CD8-positive, alpha-beta memory T cell (primary cell): Measurements from ENCODE around the gene AGO1. TPM values are rescaled to one million over a fixed set of nuclear protein-coding genes. Genes with fewer than 3 reads are reported as not detected.
A peak's percentile ranks its signal among the peaks of the same experiment; 100 is the strongest.

Source experiments
- CTCF ChIA-PET: fragments of 350-600 bp; sonication (Branson Sonifier 250); formaldehyde crosslinking; loops from one replicate; lab custom pipeline; 2021; ENCODE audit warnings: antibody characterized with exemption; lab: Charles Lee
- POLR2A ChIA-PET: fragments of 350-600 bp; sonication (Branson Sonifier 250); formaldehyde crosslinking; loops from one replicate; lab custom pipeline; 2021; ENCODE audit warnings: antibody characterized with exemption; lab: Charles Lee
- DNase-seq, 5 donors: peaks; one replicate each; pipeline versions ENCODE4 v3.0.0 to v3.0.0-alpha.2; 2020 to 2022; ENCODE audit warnings: mixed read lengths in 1 of 5
- H3K27ac ChIP-seq: one replicate; pipeline ENCODE4 v1.7.0; 2013; ENCODE audit warnings: low read depth, mild to moderate bottlenecking, low read length, moderate library complexity
- H3K27me3 ChIP-seq: 2 replicates; pipeline ENCODE4 v1.7.0; 2013; ENCODE audit warnings: low read length, mild to moderate bottlenecking; ENCODE audit not compliant: insufficient read depth, poor library complexity, severe bottlenecking
- H3K36me3 ChIP-seq: 2 replicates; pipeline ENCODE4 v1.7.0; 2013; ENCODE audit warnings: mild to moderate bottlenecking, low read length, moderate library complexity; ENCODE audit not compliant: insufficient read depth
- H3K4me1 ChIP-seq: 2 replicates; pipeline ENCODE4 v1.7.0; 2013; ENCODE audit warnings: mild to moderate bottlenecking, low read length, moderate library complexity; ENCODE audit not compliant: insufficient read depth
- H3K4me3 ChIP-seq: 2 replicates; pipeline ENCODE4 v1.7.0; 2013; ENCODE audit warnings: mild to moderate bottlenecking, low read length
- H3K9me3 ChIP-seq: 2 replicates; pipeline ENCODE4 v1.7.0; 2013; ENCODE audit warnings: mild to moderate bottlenecking, low read length
- H3K27ac Mint-ChIP-seq, 8 donors: one replicate each; pipeline ENCODE4 v1.8.0; 2020 to 2021; ENCODE audit warnings: mixed read lengths in 8 of 8, mild to moderate bottlenecking in 6 of 8, inconsistent platforms in 3 of 8, moderate library complexity in 3 of 8
- H3K27me3 Mint-ChIP-seq, 2 donors: one replicate each; pipeline ENCODE4 v1.8.0; 2020 to 2021; ENCODE audit warnings: mixed read lengths in 2 of 2, mild to moderate bottlenecking in 1 of 2, moderate library complexity in 1 of 2
- H3K36me3 Mint-ChIP-seq, 3 donors: one replicate each; pipeline ENCODE4 v1.8.0; 2020 to 2021; ENCODE audit warnings: mixed read lengths in 3 of 3, inconsistent platforms in 1 of 3, mild to moderate bottlenecking in 1 of 3
- H3K4me1 Mint-ChIP-seq, 3 donors: one replicate each; pipeline ENCODE4 v1.8.0; 2020 to 2021; ENCODE audit warnings: mixed read lengths in 3 of 3, inconsistent platforms in 1 of 3, mild to moderate bottlenecking in 1 of 3
- H3K4me3 Mint-ChIP-seq, 7 donors: one replicate each; pipeline ENCODE4 v1.8.0; 2020 to 2021; ENCODE audit warnings: mixed read lengths in 7 of 7, mild to moderate bottlenecking in 6 of 7, moderate library complexity in 4 of 7, inconsistent platforms in 2 of 7
- H3K9me3 Mint-ChIP-seq, 5 donors: one replicate each; pipeline ENCODE4 v1.8.0; 2020 to 2022; ENCODE audit warnings: mixed read lengths in 5 of 5, mild to moderate bottlenecking in 3 of 5, moderate library complexity in 2 of 5, inconsistent platforms in 1 of 5
- polyA plus RNA-seq: library from polyadenylated mRNA; unstranded; fragments of 300-500 nt; fragmentation: Illumina TruSeq; gene quantifications from one replicate; pipeline ENCODE4 v1.2.3, GENCODE V29; 2021
- total RNA-seq, 2 experiments: library from RNA; stranded (reverse); gene quantifications; one replicate each; pipeline ENCODE4 v1.2.3, GENCODE V29; 2021

The AGO1 gene
- total and polyA plus RNA-seq, 3 experiments from 2014 or later, result 9.4 to 41.6 (median 41.0) TPM

GRCh38 chr1:35899941-35900340, 16.9 kb downstream of the AGO1 start:
- POLR2A ChIA-PET, result no interaction called here

GRCh38 chr1:35901235-35901634, 18.2 kb downstream of the AGO1 start:
- Histone ChIP-seq H3K27me3 (no peaks in the 10 kb centered on the region), H3K4me1 (no peaks in the 10 kb centered on the region), H3K9me3 (no peaks in the 10 kb centered on the region), H3K27ac (no peak overlapping the region), H3K4me3 (no peak overlapping the region), H3K36me3 (peaks cover 10% of the 10 kb centered on the region)
- no peak overlapping the region for H3K4me3 Mint-ChIP-seq
- H3K4me1 Mint-ChIP-seq, result no peaks in the 10 kb centered on the region
- H3K27me3 Mint-ChIP-seq, result peaks cover 0 to 1% of the 10 kb centered on the region in 2 donors
- peak overlapping the region in 1 of 8 donors; percentile 47 for H3K27ac Mint-ChIP-seq
- H3K36me3 Mint-ChIP-seq, result peaks cover 0 to 80% (median 27%) of the 10 kb centered on the region in 3 donors
- no peak for DNase-seq
- CTCF ChIA-PET, result no interaction called here
- POLR2A ChIA-PET, result no interaction called here
- no peaks in the 10 kb centered on the region for H3K9me3 Mint-ChIP-seq

More at GRCh38 chr1:35899941-35900340, 16.9 kb downstream of the AGO1 start:
- Mint-ChIP-seq H3K27ac (no peak overlapping the region), H3K36me3 (peaks cover 0 to 82% (median 30%) of the 10 kb centered on the region in 3 donors), H3K4me1 (no peaks in the 10 kb centered on the region), H3K9me3 (no peaks in the 10 kb centered on the region), H3K27me3 (peaks cover 0 to 1% of the 10 kb centered on the region in 2 donors), H3K4me3 (no peak overlapping the region)
- Histone ChIP-seq H3K27ac (no peak overlapping the region), H3K4me3 (no peak overlapping the region), H3K9me3 (no peaks in the 10 kb centered on the region), H3K36me3 (peaks cover 12% of the 10 kb centered on the region), H3K27me3 (no peaks in the 10 kb centered on the region), H3K4me1 (no peaks in the 10 kb centered on the region)
- no peak for DNase-seq
- CTCF ChIA-PET, result interaction anchor here (1.0 kb wide), 1 partner anchor 17 kb away, joined by 3 read pairs; the partner anchor contains the start of gene AGO1

GRCh38 chr1:35902671-35903070, 19.7 kb downstream of the AGO1 start:
- Mint-ChIP-seq H3K27me3 (no peaks in the 10 kb centered on the region), H3K9me3 (no peaks in the 10 kb centered on the region), H3K4me3 (no peak overlapping the region), H3K4me1 (no peaks in the 10 kb centered on the region), H3K36me3 (peaks cover 0 to 81% (median 25%) of the 10 kb centered on the region in 3 donors), H3K27ac (no peak overlapping the region)
- ChIA-PET CTCF (interaction anchor here (0.7 kb wide), 1 partner anchor 22 kb away, joined by 3 read pairs; no protein-coding TSS in a partner anchor), POLR2A (interaction anchor here (0.6 kb wide), 1 partner anchor 15 kb away, joined by 6 read pairs; no protein-coding TSS in a partner anchor)
- Histone ChIP-seq H3K36me3 (peaks cover 20% of the 10 kb centered on the region), H3K27me3 (no peaks in the 10 kb centered on the region), H3K9me3 (no peaks in the 10 kb centered on the region), H3K4me1 (no peaks in the 10 kb centered on the region), H3K27ac (no peak overlapping the region), H3K4me3 (no peak overlapping the region)
- no peak for DNase-seq

GRCh38 chr1:35914717-35915116, 31.7 kb downstream of the AGO1 start:
- CTCF ChIA-PET, result interaction anchor here (0.8 to 1.0 kb wide), 3 partner anchors 8 to 32 kb away, joined by 3 to 4 read pairs (median 3); partner anchors contain the start of gene AGO1

GRCh38 chr1:35915693-35916092, 32.7 kb downstream of the AGO1 start:
- H3K4me1 Mint-ChIP-seq, result no peaks in the 10 kb centered on the region

More at GRCh38 chr1:35914717-35915116, 31.7 kb downstream of the AGO1 start:
- Mint-ChIP-seq H3K36me3 (peaks cover 24 to 89% (median 40%) of the 10 kb centered on the region in 3 donors), H3K4me3 (no peak overlapping the region), H3K4me1 (no peaks in the 10 kb centered on the region), H3K9me3 (no peaks in the 10 kb centered on the region), H3K27ac (peak overlapping the region in 1 of 8 donors; percentile 25), H3K27me3 (no peaks in the 10 kb centered on the region)
- DNase-seq, result no peak
- no peaks in the 10 kb centered on the region for H3K4me1 ChIP-seq
- H3K4me3 ChIP-seq, result no peak overlapping the region
- H3K36me3 ChIP-seq, result peaks cover 67% of the 10 kb centered on the region
- POLR2A ChIA-PET, result no interaction called here
- no peak overlapping the region for H3K27ac ChIP-seq
- H3K27me3 ChIP-seq, result no peaks in the 10 kb centered on the region
- H3K9me3 ChIP-seq, result no peaks in the 10 kb centered on the region

GRCh38 chr1:35923791-35924221, 40.8 kb downstream of the AGO1 start:
- no peaks in the 10 kb centered on the region for H3K9me3 ChIP-seq
- DNase-seq, result no peak
- no peaks in the 10 kb centered on the region for H3K4me1 ChIP-seq
- ChIA-PET CTCF (interaction anchor here (1.0 kb wide), 1 partner anchor 17 kb away, joined by 3 read pairs; no protein-coding TSS in a partner anchor), POLR2A (no interaction called here)
- peaks cover 5 to 32% (median 10%) of the 10 kb centered on the region in 3 donors for H3K36me3 Mint-ChIP-seq
- H3K27me3 Mint-ChIP-seq, result no peaks in the 10 kb centered on the region
- H3K36me3 ChIP-seq, result peaks cover 15% of the 10 kb centered on the region
- H3K4me1 Mint-ChIP-seq, result no peaks in the 10 kb centered on the region
- H3K27me3 ChIP-seq, result no peaks in the 10 kb centered on the region
- no peaks in the 10 kb centered on the region for H3K9me3 Mint-ChIP-seq
- no peak overlapping the region for H3K4me3 ChIP-seq
- peak overlapping the region in 1 of 8 donors; percentile 63 for H3K27ac Mint-ChIP-seq
- H3K4me3 Mint-ChIP-seq, result no peak overlapping the region
- H3K27ac ChIP-seq, result no peak overlapping the region

More at GRCh38 chr1:35915693-35916092, 32.7 kb downstream of the AGO1 start:
- ChIA-PET CTCF (interaction anchor here (0.8 to 1.0 kb wide), 3 partner anchors 9 to 33 kb away, joined by 3 to 4 read pairs (median 3); partner anchors contain the start of gene AGO1), POLR2A (interaction anchor here (0.8 kb wide), 1 partner anchor 15 kb away, joined by 3 read pairs; the partner anchor contains the start of gene AGO3)
- DNase-seq, result no peak
- H3K27ac ChIP-seq, result no peak overlapping the region
- H3K36me3 ChIP-seq, result peaks cover 67% of the 10 kb centered on the region
- Mint-ChIP-seq H3K9me3 (no peaks in the 10 kb centered on the region), H3K27ac (no peak overlapping the region), H3K36me3 (peaks cover 26 to 91% (median 47%) of the 10 kb centered on the region in 3 donors), H3K4me3 (no peak overlapping the region), H3K27me3 (no peaks in the 10 kb centered on the region)
- H3K9me3 ChIP-seq, result no peaks in the 10 kb centered on the region
- no peaks in the 10 kb centered on the region for H3K4me1 ChIP-seq
- no peaks in the 10 kb centered on the region for H3K27me3 ChIP-seq
- no peak overlapping the region for H3K4me3 ChIP-seq

GRCh38 chr1:35924838-35925237, 41.8 kb downstream of the AGO1 start:
- no peak overlapping the region for H3K4me3 ChIP-seq
- Mint-ChIP-seq H3K4me1 (peaks cover 0 to 8% (median 4%) of the 10 kb centered on the region in 3 donors), H3K27ac (peak overlapping the region in 2 of 8 donors; percentile 10 to 61), H3K4me3 (no peak overlapping the region), H3K36me3 (peaks cover 5 to 21% (median 10%) of the 10 kb centered on the region in 3 donors), H3K27me3 (no peaks in the 10 kb centered on the region), H3K9me3 (no peaks in the 10 kb centered on the region)
- H3K27ac ChIP-seq, result no peak overlapping the region
- no peaks in the 10 kb centered on the region for H3K9me3 ChIP-seq
- H3K27me3 ChIP-seq, result no peaks in the 10 kb centered on the region
- CTCF ChIA-PET, result interaction anchor here (0.5 kb wide), 1 partner anchor 22 kb away, joined by 3 read pairs; no protein-coding TSS in a partner anchor
- DNase-seq, result no peak
- peaks cover 5% of the 10 kb centered on the region for H3K36me3 ChIP-seq
- POLR2A ChIA-PET, result no interaction called here
- H3K4me1 ChIP-seq, result peaks cover 2% of the 10 kb centered on the region

- H3K27ac ChIP-seq, result no peak overlapping the region
- H3K27me3 ChIP-seq, result no peaks in the 10 kb centered on the region
- Mint-ChIP-seq H3K27ac (peak overlapping the region in 2 of 8 donors; percentile 30 to 67), H3K9me3 (no peaks in the 10 kb centered on the region), H3K4me1 (peaks cover 6 to 13% (median 12%) of the 10 kb centered on the region in 3 donors), H3K4me3 (no peak overlapping the region), H3K27me3 (no peaks in the 10 kb centered on the region), H3K36me3 (peaks cover 2 to 16% (median 4%) of the 10 kb centered on the region in 3 donors)
- ChIA-PET POLR2A (no interaction called here), CTCF (interaction anchor here (0.7 to 2.2 kb wide), 2 partner anchors 10 to 43 kb away, joined by 3 to 7 read pairs; partner anchors contain the start of gene AGO1)
- no peaks in the 10 kb centered on the region for H3K9me3 ChIP-seq
- no peak overlapping the region for H3K4me3 ChIP-seq
- no peak for DNase-seq
- H3K36me3 ChIP-seq, result peaks cover 2% of the 10 kb centered on the region
- peaks cover 7% of the 10 kb centered on the region for H3K4me1 ChIP-seq
Measured at GRCh38 chr1:35925741-35926140, 42.7 kb downstream of the AGO1 start.
